ENCODE data around the gene BTC.

GRCh38 chr4:74716436-74716765 lies 77.9 kb downstream of the BTC start:
- no peak for TF ChIP-seq GATA1 (IDR thresholded peaks at IDR 0.05; ENCODE audit: low read depth, low read length)
- TF ChIP-seq POLR2A (IDR thresholded peaks at IDR 0.05; ENCODE audit: low read length), result no peak
